HepG2 (cell line): ENCODE results near the gene THOC2. TPM values are rescaled to one million over a fixed set of nuclear protein-coding genes. Genes with fewer than 3 reads are reported as not detected.
A peak's percentile ranks its signal among the peaks of the same experiment; 100 is the strongest.

Experiments used
- ATAC-seq: fragments of 200-7000 bp; cut with Tn5 transposase; 3 replicates; pipeline ENCODE4 v1.9.1; 2020; ENCODE audit warnings: mild to moderate bottlenecking, moderate library complexity
- BruUV-seq: library from RNA; stranded (reverse); fragments of 400-500 nt; replicated peaks from 2 replicates; lab custom pipeline; 2021; lab: Mats Ljungman, UMichigan
- CTCF ChIA-PET: fragments of 300-600 bp; formaldehyde crosslinking; extraction: SDS; loops from one replicate; lab custom pipeline; 2021; ENCODE audit warnings: low total read pairs, inconsistent platforms, low intra/inter-chr PET ratio; lab: Yijun Ruan, JAX
- POLR2A ChIA-PET: fragments of 350-600 bp; sonication (Branson Sonifier 250); formaldehyde crosslinking; loops from one replicate; lab custom pipeline; 2020; ENCODE audit warnings: antibody characterized with exemption, inconsistent platforms; lab: Yijun Ruan, JAX
- DNase-seq: peaks from one replicate; pipeline ENCODE4 v3.0.0-alpha.2; 2015; ENCODE audit warnings: low spot score
- FAIRE-seq: peaks from 3 replicates; lab custom pipeline; 2011; peaks lifted over from hg19 to GRCh38; lab: Jason Lieb, UNC
- H2AFZ ChIP-seq: one replicate; pipeline ENCODE4 v1.6.1; 2011; ENCODE audit warnings: low read length, inconsistent platforms
- H3K27ac ChIP-seq: fragments of 300-600 bp; 3 replicates; pipeline ENCODE4 v1.8.0; 2011; ENCODE audit warnings: mixed run types, mild to moderate bottlenecking, mixed read lengths, low read length, inconsistent platforms; ENCODE audit not compliant: insufficient read depth; ENCODE audit errors: extremely low read length
- H3K27me3 ChIP-seq, 2 experiments: fragments of 200-600 bp in 1 of 2; 2 replicates in 1 of 2; 3 replicates in 1 of 2; pipeline versions ENCODE4 v1.6.0 to v1.8.0; 2011; ENCODE audit warnings: low read length in 2 of 2, mild to moderate bottlenecking in 2 of 2, moderate library complexity in 2 of 2, inconsistent platforms in 1 of 2; ENCODE audit not compliant: insufficient read depth in 2 of 2, control insufficient read depth in 1 of 2
- H3K36me3 ChIP-seq, 2 experiments: fragments of 200-600 bp in 1 of 2; replicated peaks in 1 of 2; 2 replicates in 1 of 2; 3 replicates in 1 of 2; pipeline versions ENCODE4 v1.5.1 to v1.8.0; 2011; ENCODE audit warnings: low read length in 2 of 2, inconsistent platforms in 1 of 2; ENCODE audit not compliant: insufficient read depth in 2 of 2, control insufficient read depth in 1 of 2
- H3K4me1 ChIP-seq: 2 replicates; pipeline ENCODE4 v1.5.1; 2012; ENCODE audit warnings: low read length, inconsistent platforms; ENCODE audit not compliant: insufficient read depth
- H3K4me2 ChIP-seq: 2 replicates; pipeline ENCODE4 v1.6.0; 2011; ENCODE audit warnings: low read depth, low read length, inconsistent platforms
- H3K4me3 ChIP-seq, 3 experiments: fragments of 200-600 bp in 1 of 3; sonication (generic), shearing (Covaris generic) in 1 of 3; replicated peaks in 1 of 3; 2 replicates each; pipeline ENCODE4 v1.5.1; 2011 to 2016; ENCODE audit warnings: low read length in 3 of 3, inconsistent platforms in 2 of 3, low read depth in 2 of 3, mild to moderate bottlenecking in 2 of 3, control low read depth in 1 of 3, mixed read lengths in 1 of 3; ENCODE audit not compliant: insufficient read depth in 1 of 3
- H3K79me2 ChIP-seq: one replicate; pipeline ENCODE4 v1.6.1; 2011; ENCODE audit warnings: low read length, inconsistent platforms; ENCODE audit not compliant: insufficient read depth
- H3K9ac ChIP-seq: 2 replicates; pipeline ENCODE4 v1.6.0; 2011; ENCODE audit warnings: mild to moderate bottlenecking, low read depth, low read length, inconsistent platforms; ENCODE audit not compliant: insufficient read depth
- H3K9me3 ChIP-seq: 2 replicates; pipeline ENCODE4 v1.5.1; 2012; ENCODE audit warnings: mild to moderate bottlenecking, low read length
- H4K20me1 ChIP-seq: 2 replicates; pipeline ENCODE4 v1.6.0; 2011; ENCODE audit warnings: inconsistent platforms, mild to moderate bottlenecking, low read length, moderate library complexity; ENCODE audit not compliant: insufficient read depth
- ARID5B ChIP-seq: IDR thresholded peaks from 2 replicates; pipeline ENCODE4 v1.4.0; 2020; ENCODE audit warnings: mild to moderate bottlenecking, missing genetic modification reagents
- ATM ChIP-seq: fragments of 450-650 bp; IDR thresholded peaks from 2 replicates; pipeline ENCODE4 v1.7.1; 2017; ENCODE audit warnings: mild to moderate bottlenecking, borderline replicate concordance
- FOXA3 ChIP-seq: IDR thresholded peaks from 2 replicates; pipeline ENCODE4 v1.6.1; 2016; ENCODE audit warnings: missing genetic modification reagents, missing compliant biosample characterization
- HNRNPK ChIP-seq: fragments of 200-400 bp; formaldehyde crosslinking; IDR thresholded peaks from 2 replicates; pipeline ENCODE4 v1.6.1; 2018; ENCODE audit warnings: low read length, low read depth, moderate library complexity, mild to moderate bottlenecking; ENCODE audit not compliant: poor library complexity, severe bottlenecking
- KLF12 ChIP-seq: sonication (generic); formaldehyde crosslinking; IDR thresholded peaks from 2 replicates; pipeline ENCODE4 v1.4.0; 2020; ENCODE audit warnings: missing genetic modification reagents, borderline replicate concordance
- LCORL ChIP-seq, 2 experiments: fragments of 450-650 bp in 1 of 2; sonication (generic) in 1 of 2; formaldehyde crosslinking in 1 of 2; IDR thresholded peaks; 2 replicates each; pipeline versions ENCODE4 v1.5.0 to v1.6.1; 2017 to 2020; ENCODE audit warnings: antibody characterized with exemption in 1 of 2, missing genetic modification reagents in 1 of 2
- PHF8 ChIP-seq: sonication (generic); formaldehyde crosslinking; IDR thresholded peaks from 2 replicates; pipeline ENCODE4 v1.5.0; 2020; ENCODE audit warnings: missing genetic modification reagents
- ZNF335 ChIP-seq: sonication (generic); formaldehyde crosslinking; IDR thresholded peaks from 2 replicates; pipeline ENCODE4 v1.4.0; 2020; ENCODE audit warnings: missing genetic modification reagents
- WGBS: methylation state at CpG from one replicate; pipeline ENCODE4 v1.1.6; 2017; ENCODE audit warnings: low lambda C conversion rate; 5-methylcytosine and 5-hydroxymethylcytosine counted together
- in situ Hi-C: cut with HindIII; loops from 2 replicates; pipeline ENCODE4 v1.10.0; 2017; ENCODE audit warnings: low pct_unique_long_range_greater_than_20kb; ENCODE audit not compliant: extremely low pct_ligation_motif_present
- intact Hi-C: fragments of 100-400 bp; cut with micrococcal nuclease; formaldehyde crosslinking; loops from one replicate; pipeline ENCODE4 v1.10.0; 2022; ENCODE audit not compliant: unreplicated experiment
- polyA plus RNA-seq, 8 experiments: library from polyadenylated mRNA; depleted of rRNA in 3 of 8; stranded (reverse) in 7 of 8; unstranded in 1 of 8; fragments of >200 nt; fragmentation: Illumina TruSeq in 4 of 8; extraction: Trizol in 4 of 8; gene quantifications; 2 replicates each; pipeline versions ENCODE4 v1.2.1 to v1.2.3, GENCODE V29; 2011 to 2016; ENCODE audit warnings: low read depth in 4 of 8, missing spikeins in 1 of 8, mixed read lengths in 1 of 8; ENCODE audit not compliant: insufficient read depth in 1 of 8
- total RNA-seq, 5 experiments: library from RNA; depleted of rRNA; stranded (reverse); fragments of >200 nt; fragmentation: Illumina TruSeq; extraction: Trizol; gene quantifications; 2 replicates each; pipeline ENCODE4 v1.2.3, GENCODE V29; 2016; ENCODE audit warnings: low read depth in 1 of 5
- TF ChIP-seq, protein P1 (sequence below): sonication (generic); formaldehyde crosslinking; IDR thresholded peaks from 2 replicates; pipeline ENCODE4 v1.8.1; 2022; ENCODE audit warnings: low read depth, mild to moderate bottlenecking, missing genetic modification reagents
- TF ChIP-seq, protein P2 (sequence below): sonication (generic); formaldehyde crosslinking; IDR thresholded peaks from 2 replicates; pipeline ENCODE4 v1.8.0; 2022; ENCODE audit warnings: mild to moderate bottlenecking, missing genetic modification reagents, borderline replicate concordance
- TF ChIP-seq, protein P3 (sequence below): sonication (generic); formaldehyde crosslinking; IDR thresholded peaks from 2 replicates; pipeline ENCODE4 v1.4.0; 2020; ENCODE audit warnings: missing genetic modification reagents

THOC2 gene
- total and polyA plus RNA-seq, 2 of the 13 experiments (the other 11 are each of a cell fraction or from before 2014, with no cell fraction given) = 87.1 to 101 TPM

DNA sequence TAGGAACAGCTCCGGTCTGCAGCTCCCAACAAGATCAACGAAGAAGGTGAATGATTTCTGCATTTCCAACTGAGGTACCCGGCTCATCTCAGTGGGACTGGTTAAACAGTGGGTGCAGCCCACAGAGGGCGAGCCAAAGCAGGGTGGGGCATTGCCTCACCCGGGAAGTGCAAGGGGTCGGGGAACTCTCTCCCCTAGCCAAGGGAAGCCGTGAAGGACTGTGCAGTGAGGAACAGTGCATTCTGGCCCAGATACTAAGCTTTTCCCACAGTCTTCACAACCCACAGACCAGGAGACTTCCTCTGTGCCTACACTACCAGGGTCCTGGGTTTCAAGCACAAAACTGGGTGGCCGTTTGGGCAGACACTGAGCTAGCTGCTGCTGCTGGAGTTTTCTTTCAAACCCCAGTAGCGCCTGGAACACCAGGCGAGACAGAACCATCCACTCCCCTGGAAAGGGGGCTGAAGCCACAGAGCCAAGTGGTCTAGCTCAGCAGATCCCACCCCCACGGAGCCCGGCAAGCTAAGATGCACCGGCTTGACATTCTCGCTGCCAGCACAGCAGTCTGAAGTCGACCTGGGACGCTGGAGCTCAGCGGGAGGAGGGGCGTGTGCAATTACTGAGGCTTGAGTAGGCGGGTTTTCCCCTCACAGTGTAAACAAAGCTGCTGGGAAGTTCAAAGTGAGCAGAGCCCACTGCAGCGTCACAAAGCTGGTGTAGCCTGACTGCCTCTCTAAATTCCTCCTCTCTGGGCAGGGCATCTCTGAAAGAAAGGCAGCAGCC lies 84.6 kb downstream of the THOC2 start:
- in situ Hi-C loops (no loop called here), intact Hi-C loops (no loop called here)
- peak; percentile 100 for ATAC-seq
- no peak overlapping the region for H3K9ac ChIP-seq
- ChIA-PET CTCF (no interaction called here), POLR2A (interaction anchor here (0.9 to 1.4 kb wide), 3 partner anchors 84 to 211 kb away, joined by 3 to 4 read pairs (median 3); partner anchors contain the start of gene THOC2)
- peak; percentile 81 for DNase-seq
- H4K20me1 ChIP-seq = peaks cover 10% of the 10 kb centered on the region; the same call in 1 of the 2 replicates
- H3K9me3 ChIP-seq = no peaks in the 10 kb centered on the region
- H3K4me3 ChIP-seq = peak overlapping the region in 1 of 3 experiments; percentile 28; a peak in 1 of 6 replicates
- 0 out of 5 replicates have a peak, but pooled peaks cover 0 to under 1% of the 10 kb centered on the region in 2 experiments for H3K36me3 ChIP-seq
- WGBS = 100% methylated on average over 1 of the region's 20 CpGs
- H3K27ac ChIP-seq = peak overlapping the region; percentile 63
- peak overlapping the region; percentile 57 for H3K4me2 ChIP-seq
- BruUV-seq = no TSS peak
- H3K27me3 ChIP-seq = no peaks in the 10 kb centered on the region
- no peak overlapping the region for H2AFZ ChIP-seq
- peak; percentile 40 for FAIRE-seq
- H3K79me2 ChIP-seq = peaks cover 12% of the 10 kb centered on the region
- peaks cover 38% of the 10 kb centered on the region for H3K4me1 ChIP-seq
- TF ChIP-seq PHF8 (CRISPR knock-in tag) (no peak), ZNF335 (CRISPR knock-in tag) (no peak), HNRNPK (no peak), LCORL (IDR thresholded peaks at IDR 0.05) (no peak), LCORL (CRISPR knock-in tag; IDR thresholded peaks at IDR 0.05) (0 out of 2 replicates have a peak, but pooled peaks have one; percentile 18), KLF12 (no peak), ATM (no peak), FOXA3 (peak; percentile 78), ARID5B (CRISPR knock-in tag) (peak; percentile 28; the same call in 1 of the 2 replicates)
- TF ChIP-seq, protein P1, sequence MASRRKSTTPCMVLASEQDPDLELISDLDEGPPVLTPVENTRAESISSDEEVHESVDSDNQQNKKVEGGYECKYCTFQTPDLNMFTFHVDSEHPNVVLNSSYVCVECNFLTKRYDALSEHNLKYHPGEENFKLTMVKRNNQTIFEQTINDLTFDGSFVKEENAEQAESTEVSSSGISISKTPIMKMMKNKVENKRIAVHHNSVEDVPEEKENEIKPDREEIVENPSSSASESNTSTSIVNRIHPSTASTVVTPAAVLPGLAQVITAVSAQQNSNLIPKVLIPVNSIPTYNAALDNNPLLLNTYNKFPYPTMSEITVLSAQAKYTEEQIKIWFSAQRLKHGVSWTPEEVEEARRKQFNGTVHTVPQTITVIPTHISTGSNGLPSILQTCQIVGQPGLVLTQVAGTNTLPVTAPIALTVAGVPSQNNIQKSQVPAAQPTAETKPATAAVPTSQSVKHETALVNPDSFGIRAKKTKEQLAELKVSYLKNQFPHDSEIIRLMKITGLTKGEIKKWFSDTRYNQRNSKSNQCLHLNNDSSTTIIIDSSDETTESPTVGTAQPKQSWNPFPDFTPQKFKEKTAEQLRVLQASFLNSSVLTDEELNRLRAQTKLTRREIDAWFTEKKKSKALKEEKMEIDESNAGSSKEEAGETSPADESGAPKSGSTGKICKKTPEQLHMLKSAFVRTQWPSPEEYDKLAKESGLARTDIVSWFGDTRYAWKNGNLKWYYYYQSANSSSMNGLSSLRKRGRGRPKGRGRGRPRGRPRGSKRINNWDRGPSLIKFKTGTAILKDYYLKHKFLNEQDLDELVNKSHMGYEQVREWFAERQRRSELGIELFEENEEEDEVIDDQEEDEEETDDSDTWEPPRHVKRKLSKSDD = no peak
- TF ChIP-seq, protein P2, sequence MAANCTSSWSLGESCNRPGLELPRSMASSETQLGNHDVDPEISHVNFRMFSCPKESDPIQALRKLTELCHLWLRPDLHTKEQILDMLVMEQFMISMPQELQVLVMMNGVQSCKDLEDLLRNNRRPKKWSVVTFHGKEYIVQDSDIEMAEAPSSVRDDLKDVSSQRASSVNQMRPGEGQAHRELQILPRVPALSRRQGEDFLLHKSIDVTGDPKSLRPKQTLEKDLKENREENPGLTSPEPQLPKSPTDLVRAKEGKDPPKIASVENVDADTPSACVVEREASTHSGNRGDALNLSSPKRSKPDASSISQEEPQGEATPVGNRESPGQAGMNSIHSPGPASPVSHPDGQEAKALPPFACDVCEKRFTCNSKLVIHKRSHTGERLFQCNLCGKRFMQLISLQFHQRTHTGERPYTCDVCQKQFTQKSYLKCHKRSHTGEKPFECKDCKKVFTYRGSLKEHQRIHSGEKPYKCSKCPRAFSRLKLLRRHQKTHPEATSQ = no peak
- TF ChIP-seq, protein P3, sequence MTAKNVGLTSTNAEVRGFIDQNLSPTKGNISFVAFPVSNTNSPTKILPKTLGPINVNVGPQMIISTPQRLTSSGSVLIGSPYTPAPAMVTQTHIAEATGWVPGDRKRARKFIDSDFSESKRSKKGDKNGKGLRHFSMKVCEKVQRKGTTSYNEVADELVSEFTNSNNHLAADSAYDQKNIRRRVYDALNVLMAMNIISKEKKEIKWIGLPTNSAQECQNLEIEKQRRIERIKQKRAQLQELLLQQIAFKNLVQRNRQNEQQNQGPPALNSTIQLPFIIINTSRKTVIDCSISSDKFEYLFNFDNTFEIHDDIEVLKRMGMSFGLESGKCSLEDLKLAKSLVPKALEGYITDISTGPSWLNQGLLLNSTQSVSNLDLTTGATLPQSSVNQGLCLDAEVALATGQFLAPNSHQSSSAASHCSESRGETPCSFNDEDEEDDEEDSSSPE (CRISPR knock-in tag) = no peak
